ENCODE measurements around the gene GATB.

The GATB gene

DNA sequence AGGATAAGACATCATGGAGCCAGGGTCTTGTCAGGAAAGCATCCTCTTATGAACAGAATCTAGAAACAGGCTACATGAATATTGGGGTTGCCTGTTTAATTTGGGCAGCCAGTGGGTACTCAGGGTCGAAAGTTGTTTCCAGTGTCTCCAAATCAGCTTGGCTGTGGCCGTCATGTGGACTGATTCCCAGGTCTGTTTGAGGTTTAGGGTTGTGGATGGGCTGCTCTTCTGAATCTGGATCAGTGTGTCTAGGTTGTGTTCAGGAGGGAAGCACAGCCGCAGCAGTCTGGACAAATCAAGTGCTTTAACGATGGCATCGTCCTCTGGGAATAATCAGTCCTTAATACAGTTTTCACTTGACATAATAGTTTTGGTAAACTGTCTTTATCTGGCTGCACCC lies 94.3 kb downstream of the GATB start:
- Histone ChIP-seq H3K36me3 (ENCODE audit: insufficient read depth, low read length) (no peaks in the 10 kb centered on the region), H3K4me3 (ENCODE audit: low read depth, low read length, poor library complexity, severe bottlenecking) (no peak overlapping the region), H3K4me2 (ENCODE audit: low read length) (no peak overlapping the region), H3K9me2 (ENCODE audit: low read depth, low read length) (no peaks in the 10 kb centered on the region), H3K9ac (ENCODE audit: low read length) (no peak overlapping the region), H3K79me2 (ENCODE audit: insufficient read depth, low read length) (no peaks in the 10 kb centered on the region), H4K20me1 (ENCODE audit: insufficient read depth, low read length) (no peaks in the 10 kb centered on the region), H3K9me3 (ENCODE audit: low read length) (no peaks in the 10 kb centered on the region), H3K27ac (ENCODE audit: low read depth, low read length, poor library complexity, severe bottlenecking) (no peak overlapping the region), H3K27me3 (ENCODE audit: insufficient read depth, low read length) (no peaks in the 10 kb centered on the region), H3F3A (ENCODE audit: insufficient read depth, low read length) (no peaks in the 10 kb centered on the region), H3K4me1 (ENCODE audit: insufficient read depth, low read length, severe bottlenecking) (no peaks in the 10 kb centered on the region), H2AFZ (ENCODE audit: low read length) (no peak overlapping the region)
- TF ChIP-seq CTCF (IDR thresholded peaks at IDR 0.05; ENCODE audit: low read length) (no peak), EZH2 (IDR thresholded peaks at IDR 0.05; ENCODE audit: borderline replicate concordance, low read length) (no peak)

- H3K4me3 ChIP-seq (ENCODE audit: low read depth, low read length, poor library complexity, severe bottlenecking) = no peak overlapping the region
- H3K4me2 ChIP-seq (ENCODE audit: low read length) = no peak overlapping the region
- H3K9me3 ChIP-seq (ENCODE audit: low read length) = no peaks in the 10 kb centered on the region
- H3K79me2 ChIP-seq (ENCODE audit: insufficient read depth, low read length) = no peaks in the 10 kb centered on the region
- no peak overlapping the region for H3K27ac ChIP-seq (ENCODE audit: low read depth, low read length, poor library complexity, severe bottlenecking)
- H3K27me3 ChIP-seq (ENCODE audit: insufficient read depth, low read length) = no peaks in the 10 kb centered on the region
- H3K9me2 ChIP-seq (ENCODE audit: low read depth, low read length) = no peaks in the 10 kb centered on the region
- no peak overlapping the region for H2AFZ ChIP-seq (ENCODE audit: low read length)
- H3K36me3 ChIP-seq (ENCODE audit: insufficient read depth, low read length) = no peaks in the 10 kb centered on the region
- no peaks in the 10 kb centered on the region for H3K4me1 ChIP-seq (ENCODE audit: insufficient read depth, low read length, severe bottlenecking)
- H4K20me1 ChIP-seq (ENCODE audit: insufficient read depth, low read length) = no peaks in the 10 kb centered on the region
- H3F3A ChIP-seq (ENCODE audit: insufficient read depth, low read length) = no peaks in the 10 kb centered on the region
- TF ChIP-seq CTCF (IDR thresholded peaks at IDR 0.05; ENCODE audit: low read length) (no peak), EZH2 (IDR thresholded peaks at IDR 0.05; ENCODE audit: borderline replicate concordance, low read length) (no peak)
- no peak overlapping the region for H3K9ac ChIP-seq (ENCODE audit: low read length)
These were observed 95.1 kb downstream of the GATB start for GRCh38 chr4:151665785-151666127.

DNA sequence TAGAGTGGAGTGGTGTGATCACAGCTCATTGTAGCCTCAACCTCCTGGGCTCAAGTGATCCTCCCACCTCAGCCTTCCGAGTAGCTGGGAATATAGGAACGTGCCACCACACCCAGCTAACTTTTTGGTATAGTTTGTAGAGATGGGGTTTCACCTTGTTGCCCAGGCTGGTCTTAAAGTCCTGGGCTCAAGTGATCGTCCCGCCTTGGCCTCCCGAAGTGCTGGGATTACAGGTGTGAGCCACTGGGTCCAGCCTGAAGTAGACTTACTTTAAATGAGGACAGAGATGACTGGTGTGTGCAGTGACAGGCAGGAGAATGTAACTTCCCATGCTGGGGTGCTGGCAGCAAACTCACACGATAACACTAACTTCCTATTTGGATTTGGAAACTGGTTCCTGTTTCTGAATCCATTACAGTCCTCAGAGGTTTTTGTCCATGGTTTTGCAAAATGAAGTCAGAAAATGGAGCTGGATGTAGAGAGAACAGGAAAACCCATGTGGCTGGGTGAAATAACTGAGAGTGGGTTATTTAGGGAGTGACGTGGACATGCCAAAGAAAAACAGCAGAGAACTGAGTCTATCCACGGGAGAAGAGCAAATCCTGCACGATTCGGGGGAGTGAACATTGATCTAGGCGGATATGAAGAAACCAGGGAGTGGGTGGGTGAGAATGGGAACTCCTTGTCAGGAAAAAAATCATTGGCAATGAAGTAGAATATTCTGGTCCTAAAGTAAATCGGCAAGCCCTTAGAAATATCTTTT lies 95.6 kb downstream of the GATB start:
- no peak overlapping the region for H3K4me3 ChIP-seq (ENCODE audit: low read depth, low read length, poor library complexity, severe bottlenecking)
- H3K36me3 ChIP-seq (ENCODE audit: insufficient read depth, low read length) = no peaks in the 10 kb centered on the region
- H3K4me2 ChIP-seq (ENCODE audit: low read length) = no peak overlapping the region
- H3K9ac ChIP-seq (ENCODE audit: low read length) = no peak overlapping the region
- no peaks in the 10 kb centered on the region for H3K9me3 ChIP-seq (ENCODE audit: low read length)
- no peaks in the 10 kb centered on the region for H3K27me3 ChIP-seq (ENCODE audit: insufficient read depth, low read length)
- no peaks in the 10 kb centered on the region for H3K9me2 ChIP-seq (ENCODE audit: low read depth, low read length)
- TF ChIP-seq CTCF (IDR thresholded peaks at IDR 0.05; ENCODE audit: low read length) (no peak), EZH2 (IDR thresholded peaks at IDR 0.05; ENCODE audit: borderline replicate concordance, low read length) (no peak)
- no peak overlapping the region for H3K27ac ChIP-seq (ENCODE audit: low read depth, low read length, poor library complexity, severe bottlenecking)
- no peaks in the 10 kb centered on the region for H3K79me2 ChIP-seq (ENCODE audit: insufficient read depth, low read length)
- H4K20me1 ChIP-seq (ENCODE audit: insufficient read depth, low read length) = no peaks in the 10 kb centered on the region
- no peaks in the 10 kb centered on the region for H3F3A ChIP-seq (ENCODE audit: insufficient read depth, low read length)
- H2AFZ ChIP-seq (ENCODE audit: low read length) = no peak overlapping the region
- H3K4me1 ChIP-seq (ENCODE audit: insufficient read depth, low read length, severe bottlenecking) = no peaks in the 10 kb centered on the region
